K562 (cell line): ENCODE data around the gene PTTG1IP. TPM values are rescaled to one million over a fixed set of nuclear protein-coding genes. Genes with fewer than 3 reads are reported as not detected.

Source experiments
- ELF4 ChIP-seq: fragments of 450-650 bp; formaldehyde crosslinking; IDR thresholded peaks from 2 replicates; pipeline ENCODE4 v1.4.0; 2022; ENCODE audit warnings: missing genetic modification characterization
- ZBED1 ChIP-seq: IDR thresholded peaks from 2 replicates; pipeline ENCODE4 v1.6.1; 2014
- ZFX ChIP-seq: sonication (generic); formaldehyde crosslinking; IDR thresholded peaks from 2 replicates; pipeline ENCODE4 v1.8.0; 2022; ENCODE audit warnings: mild to moderate bottlenecking, missing genetic modification reagents, moderate library complexity
- polyA plus RNA-seq, 8 experiments: library from polyadenylated mRNA; depleted of rRNA in 4 of 8; stranded (reverse) in 5 of 8; unstranded in 3 of 8; fragments of >200 nt; fragmentation: Nextera tagmentation in 2 of 8; fragmentation: Illumina TruSeq in 1 of 8; extraction: Ambion mirVana in 2 of 8; extraction: Trizol in 1 of 8; gene quantifications; 2 replicates each; pipeline versions ENCODE4 v1.2.1 to v1.2.3, GENCODE V29; 2011 to 2014; ENCODE audit warnings: inconsistent platforms in 1 of 8, missing spikeins in 1 of 8
- total RNA-seq, 7 experiments: library from RNA; depleted of rRNA in 6 of 7; stranded (reverse); fragments of >200 nt in 6 of 7; fragmentation: Illumina TruSeq in 2 of 7; extraction: Trizol in 2 of 7; gene quantifications; 2 replicates each; pipeline versions ENCODE4 v1.2.1 to v1.2.3, GENCODE V29; 2011 to 2021; ENCODE audit warnings: low replicate concordance in 1 of 7
- TF ChIP-seq, protein P1 (sequence below): sonication (generic); formaldehyde crosslinking; IDR thresholded peaks from 2 replicates; pipeline ENCODE4 v1.8.1; 2023; ENCODE audit warnings: mild to moderate bottlenecking, missing genetic modification reagents, moderate library complexity
- TF ChIP-seq, protein P2 (sequence below): fragments of 200-600 bp; sonication (generic); IDR thresholded peaks from one replicate; pipeline ENCODE4 v1.6.1; 2012; ENCODE audit warnings: mild to moderate bottlenecking, low read depth, low read length, inconsistent platforms
- TF ChIP-seq, protein P3 (sequence below): fragments of 250-450 bp; sonication (Bioruptor Pico); IDR thresholded peaks from 2 replicates; pipeline ENCODE4 v1.4.0; 2020; ENCODE audit warnings: mild to moderate bottlenecking, moderate library complexity
- TF ChIP-seq, protein P4 (sequence below): fragments of 250-450 bp; sonication (Bioruptor Pico); IDR thresholded peaks from 2 replicates; pipeline ENCODE4 v1.4.0; 2020; ENCODE audit warnings: borderline replicate concordance
- TF ChIP-seq, protein P5 (sequence below): fragments of 250-450 bp; sonication (Bioruptor Pico); IDR thresholded peaks from 2 replicates; pipeline ENCODE4 v1.5.0; 2020; ENCODE audit warnings: mild to moderate bottlenecking

Gene PTTG1IP
- total and polyA plus RNA-seq, 9 of the 15 experiments (the other 6 are each of a cell fraction or from before 2014, with no cell fraction given), result 5.0 to 99.3 (median 82.4) TPM

DNA sequence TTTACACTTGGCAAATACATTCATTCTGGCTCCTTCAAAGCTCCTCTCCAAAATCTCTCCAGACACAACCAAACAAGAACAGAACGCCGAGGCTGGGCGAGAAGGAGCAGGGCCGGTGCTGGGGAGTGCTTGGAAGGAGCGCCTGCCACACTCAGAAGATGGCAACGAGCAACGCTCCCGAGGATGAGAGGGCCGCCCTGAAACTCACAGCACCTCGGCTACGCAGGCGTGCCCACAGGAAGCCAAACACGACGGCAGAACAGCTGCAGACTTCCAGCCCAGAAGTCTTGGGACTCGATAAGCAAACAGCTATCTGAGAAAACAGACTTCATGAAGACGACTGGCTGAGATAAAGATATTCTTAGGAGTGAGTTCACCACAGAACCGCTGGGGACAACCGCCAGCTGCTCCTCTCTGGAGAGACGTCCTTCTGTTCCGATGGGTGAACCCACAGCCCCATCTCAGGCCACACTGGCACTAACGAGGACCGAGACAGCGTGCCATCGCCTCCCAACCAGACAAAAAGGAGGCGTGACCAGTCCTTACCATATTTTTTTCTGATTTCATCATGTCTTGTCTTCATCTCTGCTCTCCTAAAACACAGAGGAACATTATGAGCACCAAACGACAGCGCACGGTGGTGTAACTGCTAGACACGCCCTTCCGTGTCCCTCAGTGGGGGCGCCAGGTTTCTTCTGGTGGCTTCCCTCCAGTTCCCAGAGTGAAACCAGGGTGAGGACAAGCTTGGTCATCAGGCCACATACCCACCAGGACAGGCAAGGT, 18.6 kb downstream of the PTTG1IP start (continued):
- TF ChIP-seq, protein P1, sequence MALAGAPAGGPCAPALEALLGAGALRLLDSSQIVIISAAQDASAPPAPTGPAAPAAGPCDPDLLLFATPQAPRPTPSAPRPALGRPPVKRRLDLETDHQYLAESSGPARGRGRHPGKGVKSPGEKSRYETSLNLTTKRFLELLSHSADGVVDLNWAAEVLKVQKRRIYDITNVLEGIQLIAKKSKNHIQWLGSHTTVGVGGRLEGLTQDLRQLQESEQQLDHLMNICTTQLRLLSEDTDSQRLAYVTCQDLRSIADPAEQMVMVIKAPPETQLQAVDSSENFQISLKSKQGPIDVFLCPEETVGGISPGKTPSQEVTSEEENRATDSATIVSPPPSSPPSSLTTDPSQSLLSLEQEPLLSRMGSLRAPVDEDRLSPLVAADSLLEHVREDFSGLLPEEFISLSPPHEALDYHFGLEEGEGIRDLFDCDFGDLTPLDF (CRISPR knock-in tag), result no peak
- TF ChIP-seq ZBED1 (peak; percentile 94; the same call in 1 of the 2 replicates), ELF4 (CRISPR knock-in tag) (peak; percentile 64; the same call in 1 of the 2 replicates), ZFX (CRISPR knock-in tag) (peak; percentile 78)
- TF ChIP-seq, protein P2, sequence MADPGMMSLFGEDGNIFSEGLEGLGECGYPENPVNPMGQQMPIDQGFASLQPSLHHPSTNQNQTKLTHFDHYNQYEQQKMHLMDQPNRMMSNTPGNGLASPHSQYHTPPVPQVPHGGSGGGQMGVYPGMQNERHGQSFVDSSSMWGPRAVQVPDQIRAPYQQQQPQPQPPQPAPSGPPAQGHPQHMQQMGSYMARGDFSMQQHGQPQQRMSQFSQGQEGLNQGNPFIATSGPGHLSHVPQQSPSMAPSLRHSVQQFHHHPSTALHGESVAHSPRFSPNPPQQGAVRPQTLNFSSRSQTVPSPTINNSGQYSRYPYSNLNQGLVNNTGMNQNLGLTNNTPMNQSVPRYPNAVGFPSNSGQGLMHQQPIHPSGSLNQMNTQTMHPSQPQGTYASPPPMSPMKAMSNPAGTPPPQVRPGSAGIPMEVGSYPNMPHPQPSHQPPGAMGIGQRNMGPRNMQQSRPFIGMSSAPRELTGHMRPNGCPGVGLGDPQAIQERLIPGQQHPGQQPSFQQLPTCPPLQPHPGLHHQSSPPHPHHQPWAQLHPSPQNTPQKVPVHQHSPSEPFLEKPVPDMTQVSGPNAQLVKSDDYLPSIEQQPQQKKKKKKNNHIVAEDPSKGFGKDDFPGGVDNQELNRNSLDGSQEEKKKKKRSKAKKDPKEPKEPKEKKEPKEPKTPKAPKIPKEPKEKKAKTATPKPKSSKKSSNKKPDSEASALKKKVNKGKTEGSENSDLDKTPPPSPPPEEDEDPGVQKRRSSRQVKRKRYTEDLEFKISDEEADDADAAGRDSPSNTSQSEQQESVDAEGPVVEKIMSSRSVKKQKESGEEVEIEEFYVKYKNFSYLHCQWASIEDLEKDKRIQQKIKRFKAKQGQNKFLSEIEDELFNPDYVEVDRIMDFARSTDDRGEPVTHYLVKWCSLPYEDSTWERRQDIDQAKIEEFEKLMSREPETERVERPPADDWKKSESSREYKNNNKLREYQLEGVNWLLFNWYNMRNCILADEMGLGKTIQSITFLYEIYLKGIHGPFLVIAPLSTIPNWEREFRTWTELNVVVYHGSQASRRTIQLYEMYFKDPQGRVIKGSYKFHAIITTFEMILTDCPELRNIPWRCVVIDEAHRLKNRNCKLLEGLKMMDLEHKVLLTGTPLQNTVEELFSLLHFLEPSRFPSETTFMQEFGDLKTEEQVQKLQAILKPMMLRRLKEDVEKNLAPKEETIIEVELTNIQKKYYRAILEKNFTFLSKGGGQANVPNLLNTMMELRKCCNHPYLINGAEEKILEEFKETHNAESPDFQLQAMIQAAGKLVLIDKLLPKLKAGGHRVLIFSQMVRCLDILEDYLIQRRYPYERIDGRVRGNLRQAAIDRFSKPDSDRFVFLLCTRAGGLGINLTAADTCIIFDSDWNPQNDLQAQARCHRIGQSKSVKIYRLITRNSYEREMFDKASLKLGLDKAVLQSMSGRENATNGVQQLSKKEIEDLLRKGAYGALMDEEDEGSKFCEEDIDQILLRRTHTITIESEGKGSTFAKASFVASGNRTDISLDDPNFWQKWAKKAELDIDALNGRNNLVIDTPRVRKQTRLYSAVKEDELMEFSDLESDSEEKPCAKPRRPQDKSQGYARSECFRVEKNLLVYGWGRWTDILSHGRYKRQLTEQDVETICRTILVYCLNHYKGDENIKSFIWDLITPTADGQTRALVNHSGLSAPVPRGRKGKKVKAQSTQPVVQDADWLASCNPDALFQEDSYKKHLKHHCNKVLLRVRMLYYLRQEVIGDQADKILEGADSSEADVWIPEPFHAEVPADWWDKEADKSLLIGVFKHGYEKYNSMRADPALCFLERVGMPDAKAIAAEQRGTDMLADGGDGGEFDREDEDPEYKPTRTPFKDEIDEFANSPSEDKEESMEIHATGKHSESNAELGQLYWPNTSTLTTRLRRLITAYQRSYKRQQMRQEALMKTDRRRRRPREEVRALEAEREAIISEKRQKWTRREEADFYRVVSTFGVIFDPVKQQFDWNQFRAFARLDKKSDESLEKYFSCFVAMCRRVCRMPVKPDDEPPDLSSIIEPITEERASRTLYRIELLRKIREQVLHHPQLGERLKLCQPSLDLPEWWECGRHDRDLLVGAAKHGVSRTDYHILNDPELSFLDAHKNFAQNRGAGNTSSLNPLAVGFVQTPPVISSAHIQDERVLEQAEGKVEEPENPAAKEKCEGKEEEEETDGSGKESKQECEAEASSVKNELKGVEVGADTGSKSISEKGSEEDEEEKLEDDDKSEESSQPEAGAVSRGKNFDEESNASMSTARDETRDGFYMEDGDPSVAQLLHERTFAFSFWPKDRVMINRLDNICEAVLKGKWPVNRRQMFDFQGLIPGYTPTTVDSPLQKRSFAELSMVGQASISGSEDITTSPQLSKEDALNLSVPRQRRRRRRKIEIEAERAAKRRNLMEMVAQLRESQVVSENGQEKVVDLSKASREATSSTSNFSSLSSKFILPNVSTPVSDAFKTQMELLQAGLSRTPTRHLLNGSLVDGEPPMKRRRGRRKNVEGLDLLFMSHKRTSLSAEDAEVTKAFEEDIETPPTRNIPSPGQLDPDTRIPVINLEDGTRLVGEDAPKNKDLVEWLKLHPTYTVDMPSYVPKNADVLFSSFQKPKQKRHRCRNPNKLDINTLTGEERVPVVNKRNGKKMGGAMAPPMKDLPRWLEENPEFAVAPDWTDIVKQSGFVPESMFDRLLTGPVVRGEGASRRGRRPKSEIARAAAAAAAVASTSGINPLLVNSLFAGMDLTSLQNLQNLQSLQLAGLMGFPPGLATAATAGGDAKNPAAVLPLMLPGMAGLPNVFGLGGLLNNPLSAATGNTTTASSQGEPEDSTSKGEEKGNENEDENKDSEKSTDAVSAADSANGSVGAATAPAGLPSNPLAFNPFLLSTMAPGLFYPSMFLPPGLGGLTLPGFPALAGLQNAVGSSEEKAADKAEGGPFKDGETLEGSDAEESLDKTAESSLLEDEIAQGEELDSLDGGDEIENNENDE, result no peak
- TF ChIP-seq, protein P3, sequence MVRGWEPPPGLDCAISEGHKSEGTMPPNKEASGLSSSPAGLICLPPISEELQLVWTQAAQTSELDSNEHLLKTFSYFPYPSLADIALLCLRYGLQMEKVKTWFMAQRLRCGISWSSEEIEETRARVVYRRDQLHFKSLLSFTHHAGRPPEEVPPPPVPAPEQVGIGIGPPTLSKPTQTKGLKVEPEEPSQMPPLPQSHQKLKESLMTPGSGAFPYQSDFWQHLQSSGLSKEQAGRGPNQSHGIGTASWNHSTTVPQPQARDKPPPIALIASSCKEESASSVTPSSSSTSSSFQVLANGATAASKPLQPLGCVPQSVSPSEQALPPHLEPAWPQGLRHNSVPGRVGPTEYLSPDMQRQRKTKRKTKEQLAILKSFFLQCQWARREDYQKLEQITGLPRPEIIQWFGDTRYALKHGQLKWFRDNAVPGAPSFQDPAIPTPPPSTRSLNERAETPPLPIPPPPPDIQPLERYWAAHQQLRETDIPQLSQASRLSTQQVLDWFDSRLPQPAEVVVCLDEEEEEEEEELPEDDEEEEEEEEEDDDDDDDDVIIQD (CRISPR knock-in tag), result 0 out of 2 replicates have a peak, but pooled peaks have one; percentile 13
- TF ChIP-seq, protein P4, sequence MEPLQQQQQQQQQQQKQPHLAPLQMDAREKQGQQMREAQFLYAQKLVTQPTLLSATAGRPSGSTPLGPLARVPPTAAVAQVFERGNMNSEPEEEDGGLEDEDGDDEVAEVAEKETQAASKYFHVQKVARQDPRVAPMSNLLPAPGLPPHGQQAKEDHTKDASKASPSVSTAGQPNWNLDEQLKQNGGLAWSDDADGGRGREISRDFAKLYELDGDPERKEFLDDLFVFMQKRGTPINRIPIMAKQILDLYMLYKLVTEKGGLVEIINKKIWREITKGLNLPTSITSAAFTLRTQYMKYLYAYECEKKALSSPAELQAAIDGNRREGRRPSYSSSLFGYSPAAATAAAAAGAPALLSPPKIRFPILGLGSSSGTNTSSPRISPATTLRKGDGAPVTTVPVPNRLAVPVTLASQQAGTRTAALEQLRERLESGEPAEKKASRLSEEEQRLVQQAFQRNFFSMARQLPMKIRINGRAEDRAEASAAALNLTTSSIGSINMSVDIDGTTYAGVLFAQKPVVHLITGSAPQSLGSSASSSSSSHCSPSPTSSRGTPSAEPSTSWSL (CRISPR knock-in tag), result peak; percentile 10; the same call in 1 of the 2 replicates
- TF ChIP-seq, protein P5, sequence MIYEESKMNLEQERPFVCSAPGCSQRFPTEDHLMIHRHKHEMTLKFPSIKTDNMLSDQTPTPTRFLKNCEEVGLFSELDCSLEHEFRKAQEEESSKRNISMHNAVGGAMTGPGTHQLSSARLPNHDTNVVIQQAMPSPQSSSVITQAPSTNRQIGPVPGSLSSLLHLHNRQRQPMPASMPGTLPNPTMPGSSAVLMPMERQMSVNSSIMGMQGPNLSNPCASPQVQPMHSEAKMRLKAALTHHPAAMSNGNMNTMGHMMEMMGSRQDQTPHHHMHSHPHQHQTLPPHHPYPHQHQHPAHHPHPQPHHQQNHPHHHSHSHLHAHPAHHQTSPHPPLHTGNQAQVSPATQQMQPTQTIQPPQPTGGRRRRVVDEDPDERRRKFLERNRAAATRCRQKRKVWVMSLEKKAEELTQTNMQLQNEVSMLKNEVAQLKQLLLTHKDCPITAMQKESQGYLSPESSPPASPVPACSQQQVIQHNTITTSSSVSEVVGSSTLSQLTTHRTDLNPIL (CRISPR knock-in tag), result no peak
